IPS-11a (cell line): Measurements from ENCODE around the gene PRAMEF8.
"Not testable (repeated sequence)": the region's sequence is repeated elsewhere in the genome, so short reads cannot be mapped to it uniquely, and the experiment has no call there.

Source experiments
- H3K4me3 ChIP-seq: one replicate; pipeline ENCODE4 v1.5.1; 2013; ENCODE audit warnings: low read depth, low read length, control low read depth

Gene PRAMEF8

DNA sequence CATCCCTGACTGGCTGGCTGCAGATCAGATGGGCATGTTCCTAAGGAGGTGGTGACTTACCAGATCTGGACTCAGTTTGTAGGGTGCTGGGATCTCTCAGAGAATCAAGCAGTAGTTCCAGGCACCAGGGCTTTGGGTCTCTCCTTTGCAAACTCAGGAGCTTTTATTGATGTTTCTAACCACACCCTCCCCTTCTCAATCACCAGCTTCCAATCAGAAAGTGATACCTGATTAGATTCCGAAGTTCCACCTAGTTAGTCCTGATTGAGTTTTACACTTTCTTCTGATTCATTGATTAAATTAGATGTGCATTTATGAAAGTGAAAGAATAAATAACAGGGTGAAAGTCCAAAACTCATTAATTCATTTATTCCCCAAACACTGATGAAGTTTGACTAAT lies at the start of gene PRAMEF8:
PRAMEF8 (minus strand) TSS at position 101 of the 400 bp plus-strand sequence. CDS start 1,046 bp downstream, outside the sequence.
- not testable (repeated sequence) for H3K4me3 ChIP-seq

DNA sequence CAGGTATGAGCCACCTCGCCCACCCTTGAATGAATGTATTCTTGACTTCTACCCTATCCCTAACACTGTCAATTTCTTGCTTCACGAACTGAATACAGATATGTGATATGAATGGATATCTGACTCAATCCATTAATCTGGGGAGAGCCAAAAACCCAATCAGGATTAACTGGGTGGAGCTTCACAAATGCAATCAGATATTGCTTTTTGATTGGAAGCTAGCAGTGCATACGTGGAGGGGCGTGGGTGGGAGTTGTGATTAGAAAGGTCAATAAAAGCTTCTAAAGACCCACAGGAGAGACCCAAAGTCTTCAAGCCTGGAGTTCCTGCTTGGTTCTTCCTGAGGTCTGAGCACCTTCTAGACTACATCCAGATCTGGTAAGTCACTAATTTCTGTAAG lies 30.3 kb upstream of the PRAMEF8 start, which contains the start of gene PRAMEF15:
PRAMEF15 (plus strand) TSS at position 301 of the 400 bp plus-strand sequence. CDS start 2,827 bp downstream, outside the sequence.
- H3K4me3 ChIP-seq: not testable (repeated sequence)

DNA sequence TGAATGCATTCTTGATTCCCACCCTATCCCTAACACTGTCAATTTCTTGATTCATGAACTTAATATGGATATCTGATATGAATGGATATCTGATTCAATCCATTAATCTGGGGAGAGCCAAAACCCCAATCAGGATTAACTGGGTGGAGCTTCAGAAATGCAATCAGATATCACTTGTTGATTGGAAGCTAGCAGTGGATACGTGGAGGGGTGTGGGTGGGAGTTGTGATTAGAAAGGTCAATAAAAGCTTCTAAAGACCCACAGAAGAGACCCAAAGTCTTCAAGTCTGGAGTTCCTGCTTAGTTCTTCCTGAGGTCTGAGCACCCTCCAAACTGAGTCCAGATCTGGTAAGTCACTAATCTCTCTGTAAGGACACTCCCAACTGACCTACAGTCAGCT lies 18.3 kb upstream of the PRAMEF8 start, which contains the start of gene PRAMEF33:
PRAMEF33 (plus strand) TSS at position 301 of the 400 bp plus-strand sequence. CDS start 2,416 bp downstream, outside the sequence.
- not testable (repeated sequence) for H3K4me3 ChIP-seq

DNA sequence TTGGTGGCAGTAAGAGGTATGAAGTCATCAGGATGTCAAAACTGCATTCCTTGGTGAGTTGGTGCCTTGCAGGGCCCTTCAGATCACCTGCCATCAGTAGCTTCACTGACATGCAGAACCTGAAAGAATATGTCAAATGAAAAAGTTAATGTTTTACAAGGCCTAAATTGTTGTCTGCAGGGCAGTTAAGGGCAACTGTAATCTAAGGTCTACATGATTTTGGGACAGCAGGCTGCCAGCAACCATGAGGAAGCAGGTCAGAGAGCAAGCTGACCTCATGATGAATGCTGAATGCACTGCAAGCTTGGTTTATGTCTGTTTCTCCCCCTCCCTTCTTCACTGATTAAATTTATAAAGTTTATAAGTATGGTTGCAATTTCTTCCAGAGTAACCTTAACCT lies 17.3 kb upstream of the PRAMEF8 start:
- not testable (repeated sequence) for H3K4me3 ChIP-seq

DNA sequence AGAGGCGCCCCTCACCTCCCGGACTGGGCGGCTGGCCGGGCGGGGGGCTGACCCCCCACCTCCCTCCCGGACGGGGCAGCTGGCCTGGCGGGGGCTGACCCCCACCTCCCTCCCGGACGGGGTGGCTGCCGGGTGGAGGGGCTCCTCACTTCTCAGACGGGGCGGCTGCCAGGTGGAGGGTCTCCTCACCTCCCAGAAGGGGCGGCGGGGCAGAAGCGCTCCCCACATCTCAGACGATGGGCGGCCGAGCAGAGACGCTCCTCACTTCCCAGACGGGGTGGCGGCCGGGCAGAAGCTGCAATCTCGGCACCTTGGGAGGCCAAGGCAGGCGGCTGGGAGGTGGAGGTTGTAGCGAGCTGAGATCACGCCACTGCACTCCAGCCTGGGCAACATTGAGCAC lies 13.8 kb upstream of the PRAMEF8 start:
- not testable (repeated sequence) for H3K4me3 ChIP-seq

DNA sequence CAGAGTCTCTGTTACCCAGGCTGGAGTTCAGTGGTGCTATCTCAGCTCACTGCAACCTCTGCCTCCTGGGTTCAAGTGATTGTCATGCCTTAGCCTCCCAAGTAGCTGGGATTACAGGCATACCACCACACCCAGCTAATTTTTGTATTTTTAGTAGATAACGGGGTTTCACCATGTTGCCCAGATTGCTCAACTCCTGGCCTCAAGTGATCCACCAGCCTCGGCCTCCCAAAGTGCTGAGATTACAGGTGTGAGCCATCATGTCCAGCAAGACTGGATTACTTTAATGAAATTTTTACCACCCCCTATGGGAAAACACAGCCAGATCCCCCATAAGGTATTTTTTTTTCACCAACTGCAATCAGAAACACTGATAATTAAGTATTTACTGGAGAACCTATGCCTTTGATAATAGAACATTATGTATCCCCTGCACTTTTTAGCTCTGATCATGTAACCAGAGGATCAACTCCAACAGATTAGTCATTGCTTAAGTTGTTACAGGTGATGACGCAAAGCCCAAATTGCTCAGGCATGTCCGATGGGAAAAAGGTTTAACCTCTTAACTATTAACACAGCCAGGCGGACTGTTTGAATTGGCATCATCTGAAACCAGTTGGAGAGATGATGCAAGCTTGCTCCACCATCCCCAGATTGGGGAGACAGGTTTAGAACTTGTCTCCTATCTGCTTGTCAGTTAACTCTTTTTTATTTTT lies 12.4 kb upstream of the PRAMEF8 start:
- not testable (repeated sequence) for H3K4me3 ChIP-seq

DNA sequence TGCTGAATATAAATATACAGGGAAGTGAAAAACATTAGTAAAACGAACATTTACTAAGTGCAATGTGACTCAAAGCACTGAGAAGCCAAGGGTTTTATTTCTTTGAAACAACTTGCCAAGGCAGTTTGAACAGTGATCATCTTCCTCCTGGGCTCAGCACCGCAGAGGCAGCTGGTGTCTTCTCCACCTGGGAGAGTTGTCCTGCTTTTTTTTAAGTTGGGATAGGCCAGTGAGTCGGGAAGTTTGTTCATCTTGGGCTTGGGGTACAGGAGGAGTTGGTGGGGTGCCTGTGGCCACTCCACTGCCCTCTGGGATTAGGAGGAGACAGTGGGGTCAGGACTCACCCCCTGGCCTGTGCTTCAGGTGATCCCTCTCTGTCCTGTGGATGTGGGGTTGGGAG lies 4.1 kb upstream of the PRAMEF8 start:
- H3K4me3 ChIP-seq: not testable (repeated sequence)

DNA sequence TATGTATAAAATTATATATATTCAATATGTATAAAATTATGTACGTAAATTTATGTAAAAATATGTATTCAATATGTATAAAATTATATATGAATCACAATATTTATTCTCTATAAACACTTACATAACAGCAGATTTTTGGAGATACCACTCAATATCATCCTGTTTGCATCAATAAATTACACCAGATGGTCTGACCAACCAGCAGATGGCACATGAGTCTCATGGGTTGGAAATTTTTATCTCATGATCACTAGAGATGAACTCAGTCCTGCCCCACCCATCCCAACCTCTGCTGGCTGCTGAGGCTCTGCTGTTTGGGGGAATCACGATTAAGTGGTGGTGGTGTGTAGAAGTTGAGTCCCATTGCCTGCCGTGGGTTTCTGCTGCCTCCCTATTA lies 5.3 kb downstream of the PRAMEF8 start:
- H3K4me3 ChIP-seq: not testable (repeated sequence)

DNA sequence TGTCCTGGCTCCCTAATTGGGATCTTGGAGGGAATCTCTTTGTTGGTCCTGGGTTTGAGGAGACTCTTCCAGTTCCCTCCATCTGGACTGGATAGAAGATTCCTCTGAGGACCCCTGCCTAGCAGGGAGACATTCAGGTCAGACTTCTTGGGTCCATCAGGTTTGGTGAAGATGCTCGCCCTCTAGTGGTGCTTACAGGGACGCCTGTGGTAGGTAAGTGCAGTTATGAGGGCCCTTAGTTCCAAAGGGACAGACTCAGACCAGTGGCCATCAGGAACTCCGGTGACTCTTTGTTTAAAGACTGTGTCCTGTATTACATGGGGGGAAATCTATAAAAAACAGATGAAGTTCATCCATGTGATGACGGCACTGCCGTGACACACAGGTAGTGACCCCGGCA lies 7.9 kb downstream of the PRAMEF8 start:
- H3K4me3 ChIP-seq: not testable (repeated sequence)

DNA sequence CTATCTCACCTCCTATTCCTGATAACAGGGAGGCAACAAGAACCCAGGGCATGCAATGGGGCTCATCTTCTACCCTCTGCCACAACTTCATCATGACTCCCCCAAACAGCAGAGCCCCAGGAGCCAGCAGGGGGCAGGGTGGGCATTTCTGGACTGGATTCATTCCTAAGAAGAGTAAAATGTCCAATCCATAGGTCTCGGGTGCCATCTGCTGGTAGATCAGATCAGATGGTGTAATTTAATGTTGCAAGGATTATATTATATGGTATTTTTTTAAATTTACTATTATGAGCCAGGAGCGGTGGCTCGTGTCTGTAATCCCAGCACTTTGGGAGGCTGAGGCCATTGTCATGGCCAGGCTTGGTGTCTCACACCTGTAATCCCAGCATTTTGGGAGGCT lies 19.8 kb downstream of the PRAMEF8 start:
- H3K4me3 ChIP-seq: not testable (repeated sequence)

DNA sequence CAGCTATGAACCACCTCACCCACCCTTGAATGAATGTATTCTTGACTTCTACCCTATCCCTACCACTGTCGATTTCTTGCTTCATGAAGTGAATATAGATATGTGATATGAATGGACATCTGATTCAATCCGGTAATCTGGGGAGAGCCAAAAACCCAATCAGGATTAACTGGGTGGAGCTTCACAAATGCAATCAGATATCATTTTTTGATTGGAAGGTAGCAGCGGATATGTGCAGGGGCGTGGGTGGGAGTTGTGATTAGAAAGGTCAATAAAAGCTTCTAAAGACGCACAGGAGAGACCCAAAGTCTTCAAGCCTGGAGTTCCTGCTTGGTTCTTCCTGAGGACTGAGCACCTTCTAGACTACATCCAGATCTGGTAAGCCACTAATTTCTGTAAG lies 31.0 kb downstream of the PRAMEF8 start, which contains the start of gene PRAMEF5:
PRAMEF5 (plus strand) TSS at position 301 of the 400 bp plus-strand sequence. CDS start 5,071 bp downstream, outside the sequence.
- not testable (repeated sequence) for H3K4me3 ChIP-seq

DNA sequence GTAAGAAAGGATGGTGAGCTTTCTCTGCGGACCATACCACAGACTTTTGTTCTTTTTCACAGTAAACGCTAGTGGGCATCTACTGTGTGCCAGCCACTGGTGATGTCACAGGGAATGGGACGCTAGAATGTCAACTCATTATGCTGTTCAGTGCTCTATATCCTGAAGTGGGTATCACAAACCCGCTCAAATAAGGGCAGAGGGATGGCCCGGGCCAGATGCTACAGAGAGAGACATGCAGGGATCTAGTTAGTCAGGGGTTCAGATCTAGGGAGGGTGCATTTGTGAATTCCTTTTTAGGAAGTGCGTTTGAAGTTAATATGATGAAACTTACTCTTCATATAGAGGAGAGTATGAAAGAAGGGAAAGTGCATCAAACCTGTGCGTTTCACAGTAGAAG lies 37.8 kb downstream of the PRAMEF8 start:
- not testable (repeated sequence) for H3K4me3 ChIP-seq

DNA sequence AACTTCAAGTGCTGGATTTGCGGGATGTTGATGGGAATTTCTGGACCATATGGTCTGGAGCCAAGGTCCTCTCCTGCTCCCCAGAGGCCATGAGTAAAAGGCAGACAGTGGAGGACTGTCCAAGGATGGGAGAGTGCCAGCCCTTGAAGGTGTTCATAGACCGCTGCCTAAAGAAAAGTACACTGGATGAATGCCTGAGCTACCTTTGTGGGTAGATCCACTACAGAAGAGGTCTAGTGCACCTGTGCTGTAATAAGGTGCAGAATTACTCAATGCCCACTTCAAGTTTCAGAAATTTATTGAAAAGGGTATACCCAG lies 38.4 kb downstream of the PRAMEF8 start:
- not testable (repeated sequence) for H3K4me3 ChIP-seq

DNA sequence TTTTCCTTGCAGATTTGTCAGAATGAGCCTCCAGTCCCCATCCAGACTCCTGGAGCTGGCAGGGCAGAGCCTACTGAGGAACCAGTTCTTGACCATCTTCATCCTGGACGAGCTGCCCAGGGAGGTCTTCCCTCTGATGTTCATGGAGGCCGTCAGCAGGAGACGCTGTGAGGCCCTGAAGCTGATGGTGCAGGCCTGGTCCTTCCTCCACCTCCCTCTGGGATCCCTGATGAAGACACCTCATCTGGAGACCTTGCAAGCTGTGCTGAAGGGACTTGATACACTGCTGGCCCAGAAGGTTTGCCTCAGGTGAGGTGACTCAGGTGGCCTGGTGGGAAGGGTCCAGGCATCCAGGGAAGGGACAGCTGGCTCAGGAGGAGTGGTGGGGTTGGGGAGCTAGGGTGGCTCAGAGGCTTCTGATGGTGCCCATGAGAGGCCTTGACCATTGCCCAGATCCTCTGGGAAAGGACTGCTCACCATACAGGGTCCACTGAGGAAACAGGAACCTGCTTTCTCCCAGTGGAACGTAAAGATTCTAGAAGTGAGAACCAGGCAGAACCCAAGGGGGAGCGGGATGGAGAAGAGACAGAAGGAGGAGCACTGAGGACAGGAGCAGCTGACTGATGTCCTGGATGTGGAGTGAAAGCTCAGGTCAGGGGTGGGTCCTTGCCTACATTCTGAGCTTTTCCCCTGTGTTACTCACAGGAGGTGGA lies 38.9 kb downstream of the PRAMEF8 start:
- H3K4me3 ChIP-seq: not testable (repeated sequence)

DNA sequence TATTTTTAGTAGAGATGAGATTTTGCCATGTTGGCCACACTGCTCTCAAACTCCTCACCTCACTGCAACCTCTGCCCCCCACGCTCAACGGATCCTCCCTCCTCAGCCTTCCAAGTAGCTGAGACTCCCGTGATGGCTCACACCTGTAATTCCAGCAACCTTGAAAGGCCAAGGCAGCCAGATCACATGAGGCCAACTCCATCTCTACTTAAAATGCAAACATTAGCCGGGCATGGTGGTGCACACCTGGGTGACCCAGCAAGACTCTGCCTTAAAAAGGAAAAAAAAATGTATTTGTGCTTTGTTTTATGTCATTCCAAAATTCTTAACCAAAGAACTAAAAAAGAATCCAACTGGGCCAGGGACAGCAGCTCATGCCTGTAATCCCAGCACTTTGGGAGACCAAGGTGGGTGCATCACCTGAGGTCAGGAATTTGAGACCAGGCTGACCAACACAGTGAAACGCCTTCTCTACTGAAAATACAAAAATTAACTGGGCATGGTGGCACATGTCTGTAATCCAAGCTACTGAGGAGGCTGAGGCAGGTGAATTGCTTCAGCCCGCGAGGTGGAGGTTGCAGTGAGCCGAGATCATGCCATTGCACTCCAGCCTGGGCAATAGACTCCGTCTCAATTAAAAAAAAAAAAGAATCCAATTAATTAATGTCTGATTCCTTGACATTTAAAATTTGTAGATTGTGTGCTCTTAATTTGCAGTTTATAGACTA lies 41.2 kb downstream of the PRAMEF8 start:
- not testable (repeated sequence) for H3K4me3 ChIP-seq

DNA sequence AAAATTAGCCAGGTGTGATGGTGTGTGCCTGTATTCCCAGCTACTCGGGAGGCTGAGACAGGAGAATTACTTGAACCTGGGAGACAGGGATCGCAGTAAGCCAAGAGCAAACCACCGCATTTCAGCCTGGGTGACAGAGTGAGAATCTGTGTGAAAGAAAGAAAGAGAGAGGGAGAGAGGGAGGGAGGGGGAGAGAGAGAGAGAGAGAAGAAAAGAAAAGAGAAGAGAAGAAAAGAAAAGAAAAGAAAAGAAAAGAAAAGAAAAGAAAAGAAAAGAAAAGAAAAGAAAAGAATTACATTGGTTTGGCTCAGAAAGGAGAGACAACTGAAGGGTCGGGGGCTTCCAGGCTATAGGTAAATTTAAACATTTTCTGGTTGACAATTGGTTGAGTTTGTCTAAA lies 45.3 kb downstream of the PRAMEF8 start:
- not testable (repeated sequence) for H3K4me3 ChIP-seq

DNA sequence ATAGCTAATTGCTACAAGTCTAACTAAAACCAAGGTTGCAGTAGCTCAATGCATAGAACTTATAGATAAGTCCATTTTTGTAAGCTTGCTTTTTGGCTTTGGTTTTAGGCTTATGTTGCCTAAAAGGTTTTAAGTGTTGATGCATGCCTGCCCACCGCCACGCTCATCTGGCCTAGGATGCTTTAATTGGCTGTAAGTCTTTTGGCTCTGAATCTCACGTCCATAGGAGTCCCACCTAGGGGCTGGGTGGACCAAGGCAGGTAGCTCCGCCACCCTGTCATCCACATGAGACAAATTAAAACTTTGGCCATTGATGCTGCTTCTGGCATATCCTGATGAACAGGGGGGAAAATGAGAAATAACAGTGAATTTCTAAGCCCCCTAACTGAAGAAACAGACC lies 47.4 kb downstream of the PRAMEF8 start:
- not testable (repeated sequence) for H3K4me3 ChIP-seq

DNA sequence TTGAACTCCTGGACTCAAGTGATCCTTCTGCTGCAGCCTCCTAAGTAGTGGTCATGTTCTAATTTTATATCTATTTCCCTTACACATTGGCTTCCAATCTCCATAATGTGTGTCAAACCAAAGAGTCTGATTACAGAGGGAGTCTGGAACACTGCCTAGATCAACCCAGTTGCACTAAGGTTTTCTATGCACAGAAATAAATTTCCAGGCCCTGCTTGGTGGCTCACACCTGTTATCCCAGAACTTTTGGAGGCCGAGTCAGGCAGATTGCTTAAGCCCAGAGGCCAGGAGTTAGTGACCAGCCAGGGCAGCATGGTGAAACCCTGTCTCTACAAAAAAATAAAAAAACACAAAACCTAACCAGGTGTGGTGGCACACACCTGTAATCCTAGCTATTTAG lies 50.9 kb downstream of the PRAMEF8 start:
- not testable (repeated sequence) for H3K4me3 ChIP-seq

DNA sequence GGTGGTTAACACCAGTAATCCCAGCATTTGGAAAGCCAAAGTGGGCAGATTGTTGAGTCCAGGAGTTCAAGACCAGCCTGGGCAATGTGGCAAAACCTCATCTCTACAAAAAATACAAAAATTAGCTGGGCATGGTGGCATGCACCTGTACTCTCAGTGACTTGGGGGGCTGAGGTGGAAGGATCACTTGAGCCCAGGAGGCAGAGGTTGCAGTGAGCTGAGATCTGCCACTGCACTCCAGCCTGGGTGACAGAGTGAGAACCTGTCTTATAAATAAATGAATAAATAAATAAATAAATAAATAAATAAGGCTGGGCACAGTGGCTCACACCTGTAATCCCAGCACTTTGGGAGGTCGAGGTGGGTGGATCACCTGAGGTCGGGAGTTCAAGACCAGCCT lies 52.9 kb downstream of the PRAMEF8 start:
- H3K4me3 ChIP-seq: not testable (repeated sequence)
